ENCODE results near the gene PPP1R16B.
"Not testable (repeated sequence)": the region's sequence is repeated elsewhere in the genome, so short reads cannot be mapped to it uniquely, and the experiment has no call there.

The PPP1R16B gene

GRCh38 chr20:38855356-38855755, 49.9 kb downstream of the PPP1R16B start:
- no peak for DNase-seq

- no peak for DNase-seq
Measured at GRCh38 chr20:38856570-38856969, 51.1 kb downstream of the PPP1R16B start.

- no peak for DNase-seq
Measured at GRCh38 chr20:38857703-38858102, 52.2 kb downstream of the PPP1R16B start.

- DNase-seq = no peak
Measured at GRCh38 chr20:38859070-38859690, 53.7 kb downstream of the PPP1R16B start.

- not testable (repeated sequence) for DNase-seq
Measured at GRCh38 chr20:38859857-38860256, 54.4 kb downstream of the PPP1R16B start.

- no peak for DNase-seq
Measured at GRCh38 chr20:38861071-38861401, 55.5 kb downstream of the PPP1R16B start.

GRCh38 chr20:38862226-38862625, 56.7 kb downstream of the PPP1R16B start:
- no peak for DNase-seq

GRCh38 chr20:38863024-38863851, 57.7 kb downstream of the PPP1R16B start:
- peak; percentile 54 for DNase-seq

- DNase-seq = no peak
Measured at GRCh38 chr20:38864662-38865061, 59.2 kb downstream of the PPP1R16B start.

- DNase-seq = no peak
Measured at GRCh38 chr20:38866265-38867061, 61.0 kb downstream of the PPP1R16B start.

- DNase-seq = no peak
Measured at GRCh38 chr20:38867062-38867359, 61.5 kb downstream of the PPP1R16B start.

- peak; percentile 18 for DNase-seq
Measured at GRCh38 chr20:38870733-38871559, 65.4 kb downstream of the PPP1R16B start.

- no peak for DNase-seq
Measured at GRCh38 chr20:38871560-38871953, 66.1 kb downstream of the PPP1R16B start.

- DNase-seq = no peak
Measured at GRCh38 chr20:38872036-38872435, 66.5 kb downstream of the PPP1R16B start.

- DNase-seq = no peak
Measured at GRCh38 chr20:38872491-38873049, 67.1 kb downstream of the PPP1R16B start.

- peak; percentile 63 for DNase-seq
Measured at GRCh38 chr20:38873050-38873581, 67.6 kb downstream of the PPP1R16B start.

- peak; percentile 26 for DNase-seq
Measured at GRCh38 chr20:38874460-38875174, 69.1 kb downstream of the PPP1R16B start.

GRCh38 chr20:38875175-38875993, 69.9 kb downstream of the PPP1R16B start:
- DNase-seq = peak; percentile 56

GRCh38 chr20:38877483-38877882, 72.0 kb downstream of the PPP1R16B start:
- no peak for DNase-seq

GRCh38 chr20:38878866-38879265, 73.4 kb downstream of the PPP1R16B start:
- DNase-seq = no peak

All from effector CD4-positive, alpha-beta T cell (primary cell).